GM19043 (cell line): ENCODE results near the gene PDE4D.
"Not testable (repeated sequence)": the region's sequence is repeated elsewhere in the genome, so short reads cannot be mapped to it uniquely, and the experiment has no call there.

Experiments used
- ATAC-seq: cut with Tn5 transposase; IDR thresholded peaks from one replicate; pipeline ENCODE4 v1.9.1; 2021; ENCODE audit warnings: low read depth; ENCODE audit not compliant: unreplicated experiment

The PDE4D gene

GRCh38 chr5:59393585-59394420, 499.7 kb downstream of the PDE4D start:
- no peak for ATAC-seq

DNA sequence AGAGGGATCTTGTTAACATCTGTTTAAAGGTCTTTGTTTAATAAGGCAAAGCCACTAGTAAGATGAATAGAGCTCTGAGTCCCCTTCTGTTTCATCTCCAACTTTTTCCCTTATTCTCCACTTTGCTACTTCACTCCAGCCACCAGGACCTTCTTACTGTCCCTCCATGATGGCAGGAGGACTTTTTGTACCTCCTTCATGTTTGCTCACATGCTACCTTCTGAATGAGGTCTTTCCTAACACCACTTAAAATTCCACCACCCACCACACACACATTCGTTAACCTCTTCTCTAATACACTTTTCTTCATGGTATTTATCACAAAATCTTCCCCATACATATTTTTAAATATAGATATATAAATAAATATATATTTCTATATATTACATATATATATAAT, 501.9 kb downstream of the PDE4D start:
- no peak for ATAC-seq

GRCh38 chr5:59390989-59391388, 502.5 kb downstream of the PDE4D start:
- ATAC-seq, result no peak

DNA sequence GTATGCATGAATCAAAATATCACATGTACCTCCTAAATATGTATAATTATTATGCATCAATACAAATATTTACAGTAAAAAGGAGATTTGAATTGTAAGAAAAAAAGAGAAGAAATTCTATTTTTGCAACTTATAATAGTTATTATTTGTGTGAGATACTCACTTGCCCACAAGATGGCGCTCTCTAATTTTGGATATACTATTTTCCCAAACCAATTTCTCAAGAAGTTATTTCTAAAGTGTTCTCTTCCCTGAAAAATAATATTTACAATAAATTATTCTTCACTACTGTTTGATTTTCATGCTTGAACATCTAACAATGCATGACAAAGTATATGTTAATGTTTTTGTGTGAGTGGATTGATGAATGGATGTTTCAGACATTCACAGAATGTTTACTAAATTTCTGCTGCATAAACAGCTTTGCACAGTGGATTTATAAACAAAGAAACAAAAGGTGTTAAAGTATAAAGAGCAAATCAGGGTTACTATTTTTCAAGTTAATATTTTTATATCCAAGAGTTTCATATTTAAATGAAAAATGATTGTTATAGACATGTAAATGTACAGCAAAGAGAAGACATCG, 503.4 kb downstream of the PDE4D start:
- no peak for ATAC-seq

DNA sequence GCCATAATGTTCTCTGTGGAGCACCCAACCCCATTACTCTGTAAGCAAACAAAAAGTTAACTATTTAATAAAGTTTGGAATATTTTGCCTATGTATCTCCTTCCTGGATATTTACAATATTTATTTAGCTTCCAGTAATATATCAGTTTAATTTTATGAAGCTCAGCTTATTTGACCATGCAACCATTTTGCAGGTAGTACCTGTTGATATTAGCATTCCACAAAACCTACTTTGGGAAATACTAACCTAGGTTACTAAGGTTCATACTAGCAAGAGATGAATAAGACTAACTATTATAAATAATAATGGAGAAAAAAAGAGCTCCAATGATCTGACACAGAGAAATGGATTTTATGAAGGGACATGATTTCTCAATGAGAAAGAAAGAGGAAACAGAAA, 506.4 kb downstream of the PDE4D start:
- ATAC-seq, result no peak

- ATAC-seq, result no peak
These were observed 507.8 kb downstream of the PDE4D start for GRCh38 chr5:59385700-59386099.

GRCh38 chr5:59380350-59380951, 513.1 kb downstream of the PDE4D start:
- peak; percentile 97 for ATAC-seq

GRCh38 chr5:59374036-59374435, 519.5 kb downstream of the PDE4D start:
- not testable (repeated sequence) for ATAC-seq

DNA sequence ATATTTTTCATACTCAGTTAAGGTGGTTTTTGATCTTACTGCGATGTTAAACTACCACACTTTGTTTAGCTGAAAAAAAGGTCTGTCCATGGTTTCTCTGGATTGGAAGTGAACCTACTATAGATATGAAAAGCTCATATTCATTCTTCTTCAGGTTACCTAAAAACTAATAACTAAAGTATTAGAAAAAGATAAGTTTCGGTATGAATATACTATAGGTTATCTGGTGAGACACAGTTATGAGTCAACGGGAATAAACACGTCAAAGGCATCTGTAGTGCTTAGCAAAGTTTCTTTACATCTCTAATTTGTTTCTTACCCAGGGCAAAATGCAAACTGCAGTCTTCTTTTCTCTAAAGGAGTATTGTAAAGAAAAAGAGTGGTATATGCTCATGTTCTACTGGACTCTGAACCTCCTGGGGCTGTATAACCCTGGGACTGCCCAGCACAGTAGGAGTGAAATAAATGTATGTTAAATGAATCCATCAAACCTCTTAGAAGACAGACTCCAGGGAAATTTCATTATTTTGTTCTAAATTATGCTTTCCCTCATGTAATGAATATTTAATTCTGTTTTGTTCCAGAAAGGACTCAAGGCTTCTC, 521.9 kb downstream of the PDE4D start:
- no peak for ATAC-seq

DNA sequence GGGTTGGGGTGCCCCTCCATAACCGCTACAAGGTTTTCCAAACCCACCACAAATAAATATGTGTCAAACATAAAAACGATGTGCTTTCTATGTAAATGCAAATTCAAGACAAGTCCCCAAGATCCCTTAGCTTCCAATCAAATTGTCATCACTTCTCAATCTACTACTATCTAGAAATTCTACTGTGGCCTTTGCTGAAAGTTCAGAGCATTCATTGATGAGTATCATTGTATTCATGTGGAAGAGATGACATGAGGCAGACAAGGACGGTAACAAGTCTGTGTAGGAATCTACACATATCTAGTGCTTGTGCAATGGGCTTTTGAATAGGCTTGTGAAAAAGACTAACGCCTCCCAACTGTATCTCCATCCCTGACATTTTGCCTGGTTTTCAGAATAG, 524.6 kb downstream of the PDE4D start:
- ATAC-seq, result no peak

GRCh38 chr5:59367791-59368394, 525.6 kb downstream of the PDE4D start:
- ATAC-seq, result no peak

DNA sequence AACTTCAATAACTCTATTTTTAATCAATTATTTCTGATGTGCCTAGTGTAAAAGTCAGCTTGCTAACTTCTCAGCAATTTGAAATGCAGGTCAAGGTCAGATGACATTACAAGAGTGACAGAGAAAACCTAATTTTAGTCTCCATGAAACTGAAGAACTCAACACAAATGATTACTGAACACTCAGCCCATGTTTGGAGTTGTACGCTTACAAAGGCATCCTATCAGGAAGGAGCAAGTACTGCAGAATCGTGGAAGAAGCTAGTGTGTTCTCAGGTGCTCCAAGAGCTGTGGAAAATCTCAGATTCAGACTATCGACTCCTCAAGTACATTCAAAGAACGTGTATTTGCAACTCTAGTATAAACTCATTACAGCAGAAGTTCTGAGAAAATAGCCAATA, 526.7 kb downstream of the PDE4D start:
- no peak for ATAC-seq

- ATAC-seq, result no peak
These were observed 531.1 kb downstream of the PDE4D start for GRCh38 chr5:59362438-59362837.

GRCh38 chr5:59361454-59361853, 532.1 kb downstream of the PDE4D start:
- no peak for ATAC-seq

- ATAC-seq, result no peak
These were observed 533.4 kb downstream of the PDE4D start for GRCh38 chr5:59360130-59360555.

DNA sequence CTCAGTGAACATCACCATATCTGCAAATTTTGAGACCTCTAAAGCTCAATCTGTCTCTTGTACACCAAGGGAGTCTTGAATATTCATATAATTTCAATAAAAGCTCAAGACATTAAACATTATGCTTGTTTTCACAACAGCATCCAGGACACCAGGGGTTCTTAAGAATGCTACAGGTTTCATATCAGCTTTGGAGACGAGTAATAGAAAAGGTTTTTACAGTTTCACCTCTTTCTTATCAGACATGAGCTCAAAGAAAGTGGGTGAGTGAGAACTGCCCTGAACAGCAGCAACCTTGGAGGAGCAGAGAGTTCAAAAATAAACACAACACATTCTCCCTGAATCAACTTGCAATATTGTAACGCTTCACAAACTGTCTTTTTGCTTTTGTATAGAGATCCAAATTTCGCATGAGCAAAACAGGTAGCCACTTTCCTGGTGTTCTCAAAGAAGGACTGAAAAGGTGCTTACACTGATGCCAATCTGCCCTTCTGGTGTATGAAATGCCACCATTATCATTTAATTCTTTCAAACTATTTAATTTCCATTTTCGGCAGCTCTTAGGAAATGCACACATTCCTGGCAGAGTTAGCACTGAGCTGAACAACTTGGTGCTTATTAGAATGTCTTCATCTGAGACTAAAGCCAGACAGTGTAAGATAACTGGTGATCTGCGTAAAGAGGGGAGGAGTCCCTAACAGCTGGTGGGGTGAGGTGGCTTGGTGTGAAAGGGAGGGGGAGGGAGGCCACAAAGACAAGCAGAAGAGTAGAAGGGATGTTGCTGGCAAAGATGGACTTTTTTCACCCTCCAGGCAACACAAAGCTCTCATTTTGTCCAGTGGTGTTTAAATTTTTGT, 535.3 kb downstream of the PDE4D start:
- no peak for ATAC-seq

- no peak for ATAC-seq
These were observed 536.0 kb downstream of the PDE4D start for GRCh38 chr5:59357381-59357977.

- no peak for ATAC-seq
These were observed 536.6 kb downstream of the PDE4D start for GRCh38 chr5:59356813-59357380.

DNA sequence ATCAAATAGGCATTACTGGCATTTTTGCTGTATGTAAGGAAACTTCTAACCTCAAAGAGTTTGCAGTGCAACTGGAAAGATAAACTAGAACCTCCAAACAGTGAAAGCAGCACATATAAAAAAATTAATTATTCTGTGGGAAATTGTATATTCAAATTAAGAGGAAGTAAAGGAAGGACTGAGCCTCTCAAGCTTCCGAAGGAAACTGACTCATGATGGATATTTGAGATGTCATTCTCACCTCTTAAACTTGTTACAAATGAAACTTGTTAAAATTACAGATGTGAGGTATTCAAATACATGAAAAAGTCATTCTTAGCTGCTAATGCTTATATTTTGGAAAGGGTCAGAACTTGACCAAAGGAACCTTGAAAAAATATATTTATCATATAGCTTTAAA, 538.7 kb downstream of the PDE4D start:
- ATAC-seq, result no peak
